Panc1 (cell line): ENCODE results near the gene CHST15. TPM values are rescaled to one million over a fixed set of nuclear protein-coding genes. Genes with fewer than 3 reads are reported as not detected.

Experiments
- ATAC-seq: fragments of 200-7000 bp; cut with Tn5 transposase; 2 replicates; pipeline ENCODE4 v1.9.1; 2020; ENCODE audit warnings: mild to moderate bottlenecking, moderate library complexity
- BruUV-seq: library from RNA; stranded (reverse); fragments of 400-500 nt; replicated peaks from 2 replicates; lab custom pipeline; 2021; lab: Mats Ljungman, UMichigan
- CTCF ChIA-PET: fragments of 300-600 bp; sonication (Branson Sonifier 250); formaldehyde crosslinking; loops from one replicate; lab custom pipeline; 2022; ENCODE audit warnings: antibody characterized with exemption; lab: Charles Lee
- POLR2A ChIA-PET: fragments of 300-600 bp; sonication (Branson Sonifier 250); formaldehyde crosslinking; loops from one replicate; lab custom pipeline; 2022; ENCODE audit warnings: antibody characterized with exemption; lab: Charles Lee
- DNase-seq: peaks from one replicate; pipeline ENCODE4 v3.0.0-alpha.2; 2010; ENCODE audit warnings: low read depth, low spot score
- H3K27ac ChIP-seq: 2 replicates; pipeline ENCODE4 v1.5.1; 2011; ENCODE audit warnings: mild to moderate bottlenecking, low read length, inconsistent platforms
- H3K27me3 ChIP-seq: fragments of 200-500 bp; sonication (Bioruptor generic); 2 replicates; pipeline ENCODE4 v1.6.0; 2014; ENCODE audit warnings: low read length, inconsistent platforms; ENCODE audit not compliant: control insufficient read depth, insufficient read depth
- H3K36me3 ChIP-seq: fragments of 200-500 bp; sonication (Bioruptor generic); 2 replicates; pipeline ENCODE4 v1.5.1; 2014; ENCODE audit warnings: inconsistent platforms, mild to moderate bottlenecking, low read length, moderate library complexity; ENCODE audit not compliant: control insufficient read depth, insufficient read depth
- H3K4me1 ChIP-seq: 2 replicates; pipeline ENCODE4 v1.5.1; 2011; ENCODE audit warnings: inconsistent platforms, mild to moderate bottlenecking, low read length, moderate library complexity; ENCODE audit not compliant: control insufficient read depth, insufficient read depth
- H3K4me3 ChIP-seq, 2 experiments: 2 replicates each; pipeline ENCODE4 v1.5.1; 2011 to 2012; ENCODE audit warnings: low read depth in 2 of 2, low read length in 2 of 2, mild to moderate bottlenecking in 2 of 2, inconsistent platforms in 1 of 2, moderate library complexity in 1 of 2
- H3K9me3 ChIP-seq: fragments of 200-500 bp; sonication (Bioruptor generic); 2 replicates; pipeline ENCODE4 v1.5.1; 2014; ENCODE audit warnings: low read depth, mild to moderate bottlenecking, inconsistent platforms, low read length, moderate library complexity; ENCODE audit not compliant: control insufficient read depth, insufficient read depth
- CTCF ChIP-seq: fragments of 450-650 bp; IDR thresholded peaks from 2 replicates; pipeline ENCODE4 v1.5.1; 2017; ENCODE audit warnings: mild to moderate bottlenecking
- POLR2AphosphoS5 ChIP-seq: IDR thresholded peaks from 2 replicates; pipeline ENCODE4 v1.6.1; 2012; ENCODE audit warnings: mild to moderate bottlenecking, low read depth, low read length, moderate library complexity
- REST ChIP-seq, 2 experiments: IDR thresholded peaks; 2 replicates each; pipeline ENCODE4 v1.6.1; 2011 to 2012; ENCODE audit warnings: low read depth in 2 of 2, control low read depth in 1 of 2, low read length in 1 of 2, mild to moderate bottlenecking in 1 of 2, moderate library complexity in 1 of 2; ENCODE audit not compliant: insufficient read depth in 1 of 2
- SIN3A ChIP-seq: IDR thresholded peaks from 2 replicates; pipeline ENCODE4 v1.6.1; 2012; ENCODE audit warnings: low read depth, mild to moderate bottlenecking, low read length, moderate library complexity, borderline replicate concordance; ENCODE audit not compliant: insufficient read depth
- TCF7L2 ChIP-seq: IDR thresholded peaks from 2 replicates; pipeline ENCODE4 v1.6.1; 2011; ENCODE audit warnings: mild to moderate bottlenecking, low read depth, low read length, inconsistent platforms
- in situ Hi-C: cut with HindIII; loops from 2 replicates; pipeline ENCODE4 v1.10.0; 2016; ENCODE audit warnings: low sequenced_read_pairs, low pct_unique_long_range_greater_than_20kb
- intact Hi-C: fragments of 100-400 bp; cut with micrococcal nuclease; formaldehyde crosslinking; loops from one replicate; pipeline ENCODE4 v1.10.0; 2022; ENCODE audit not compliant: unreplicated experiment
- total RNA-seq: library from RNA; stranded (reverse); gene quantifications from one replicate; pipeline ENCODE4 v1.2.1, GENCODE V29; 2021; ENCODE audit not compliant: unreplicated experiment

The CHST15 gene
- total RNA-seq, 1 experiment from 2014 or later, result 33.2 TPM

- H3K27ac ChIP-seq, result no peak overlapping the region
- no peaks in the 10 kb centered on the region for H3K4me1 ChIP-seq
- in situ Hi-C loops, result no loop called here
- ChIA-PET CTCF (no interaction called here), POLR2A (interaction anchor here (0.8 kb wide), 1 partner anchor 347 kb away, joined by 6 read pairs; no protein-coding TSS in a partner anchor)
- H3K36me3 ChIP-seq, result no peaks in the 10 kb centered on the region
- ATAC-seq (no peak), DNase-seq (no peak)
- no peaks in the 10 kb centered on the region for H3K9me3 ChIP-seq
- H3K27me3 ChIP-seq, result no peaks in the 10 kb centered on the region
- no peak overlapping the region for H3K4me3 ChIP-seq
- no peak for TF ChIP-seq SIN3A
- TF ChIP-seq REST (IDR thresholded peaks at IDR 0.05; ENCODE audit: insufficient read depth in 1 of 2, low read depth in 2 of 2, low read length in 1 of 2), result no peak
- no peak for TF ChIP-seq TCF7L2
- TF ChIP-seq POLR2AphosphoS5, result no peak
- no peak for TF ChIP-seq CTCF
- BruUV-seq, result no TSS peak
- intact Hi-C loops, result no loop called here
These were observed 64.5 kb downstream of the CHST15 start for GRCh38 chr10:124028700-124029480.

GRCh38 chr10:124027651-124028050 is 65.7 kb downstream of the CHST15 start:
- no TSS peak for BruUV-seq
- intact Hi-C loops, result no loop called here
- no peak for DNase-seq
- no peaks in the 10 kb centered on the region for H3K36me3 ChIP-seq
- H3K4me1 ChIP-seq, result no peaks in the 10 kb centered on the region
- no peak for TF ChIP-seq CTCF
- TF ChIP-seq REST (IDR thresholded peaks at IDR 0.05; ENCODE audit: insufficient read depth in 1 of 2, low read depth in 2 of 2, low read length in 1 of 2), result no peak
- no peak for TF ChIP-seq POLR2AphosphoS5
- TF ChIP-seq TCF7L2, result no peak
- no peak for TF ChIP-seq SIN3A
- ChIA-PET POLR2A (no interaction called here), CTCF (no interaction called here)
- H3K27me3 ChIP-seq, result no peaks in the 10 kb centered on the region
- H3K4me3 ChIP-seq, result no peak overlapping the region
- H3K27ac ChIP-seq, result no peak overlapping the region
- ATAC-seq, result no peak
- H3K9me3 ChIP-seq, result no peaks in the 10 kb centered on the region
- in situ Hi-C loops, result no loop called here
